ENCODE measurements around the gene CYBB.
"Not testable (repeated sequence)": the region's sequence is repeated elsewhere in the genome, so short reads cannot be mapped to it uniquely, and the experiment has no call there.

CYBB gene

DNA sequence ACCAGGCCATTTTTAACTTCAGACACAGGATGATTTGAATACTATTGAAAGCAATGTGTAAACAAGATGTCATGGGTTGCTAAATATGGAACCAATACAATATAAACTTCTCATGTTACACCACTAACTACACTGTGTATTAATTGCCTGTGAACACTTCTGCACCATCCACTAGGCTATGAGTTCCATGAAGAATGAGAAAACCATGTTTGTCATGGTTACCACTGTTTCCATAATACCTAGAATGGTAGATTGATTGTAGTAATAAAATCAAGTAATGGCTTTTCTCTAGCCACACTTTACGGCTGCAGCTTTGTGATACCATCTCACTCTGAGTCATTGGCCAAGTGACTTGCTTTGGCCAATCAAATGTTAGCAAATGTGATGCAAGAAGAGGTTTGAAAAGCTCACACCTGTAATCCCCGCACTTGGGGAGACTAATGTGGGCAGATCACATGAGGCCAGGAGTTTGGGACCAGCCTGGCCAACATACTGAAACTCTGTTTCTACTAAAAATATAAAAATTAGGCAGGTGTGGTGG, 19.9 kb upstream of the CYBB start:
- H3K36me3 ChIP-seq (ENCODE audit: insufficient read depth, low read depth, low read length), result no peaks in the 10 kb centered on the region
- H3K9me3 ChIP-seq (ENCODE audit: insufficient read depth, low read depth, low read length), result no peaks in the 10 kb centered on the region
- H3K27me3 ChIP-seq (ENCODE audit: insufficient read depth, low read length), result no peaks in the 10 kb centered on the region
- no peak overlapping the region for H3K27ac ChIP-seq (ENCODE audit: low read length)
- no peak overlapping the region for H3K9ac ChIP-seq (ENCODE audit: low read depth, low read length)
- no peaks in the 10 kb centered on the region for H3K4me1 ChIP-seq (ENCODE audit: insufficient read depth, low read length)
- no peak overlapping the region for H3K4me3 ChIP-seq (ENCODE audit: low read length)

DNA sequence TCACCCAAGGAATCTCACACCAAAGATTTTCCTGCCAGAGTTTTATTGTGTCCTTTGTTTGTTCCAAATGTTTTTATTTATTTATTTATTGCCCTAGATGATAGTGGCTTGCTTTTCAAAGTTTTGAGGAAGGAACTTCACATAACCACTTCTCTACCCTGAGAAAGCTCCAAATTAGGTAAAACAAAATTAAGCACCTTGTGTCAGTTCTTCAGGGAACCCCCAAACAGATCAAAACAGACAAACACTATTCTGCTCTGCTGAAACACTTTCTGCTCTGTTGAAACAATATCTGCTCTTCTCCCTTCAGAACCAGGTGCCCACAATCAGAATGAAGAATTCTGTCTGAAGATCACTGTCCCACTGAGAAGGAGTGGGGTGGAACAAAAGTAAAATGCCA, 16.5 kb upstream of the CYBB start:
- no peak overlapping the region for H3K27ac ChIP-seq (ENCODE audit: low read length)
- no peaks in the 10 kb centered on the region for H3K36me3 ChIP-seq (ENCODE audit: insufficient read depth, low read depth, low read length)
- no peaks in the 10 kb centered on the region for H3K9me3 ChIP-seq (ENCODE audit: insufficient read depth, low read depth, low read length)
- H3K4me3 ChIP-seq (ENCODE audit: low read length), result no peak overlapping the region
- H3K27me3 ChIP-seq (ENCODE audit: insufficient read depth, low read length), result no peaks in the 10 kb centered on the region
- H3K4me1 ChIP-seq (ENCODE audit: insufficient read depth, low read length), result no peaks in the 10 kb centered on the region
- H3K9ac ChIP-seq (ENCODE audit: low read depth, low read length), result no peak overlapping the region

DNA sequence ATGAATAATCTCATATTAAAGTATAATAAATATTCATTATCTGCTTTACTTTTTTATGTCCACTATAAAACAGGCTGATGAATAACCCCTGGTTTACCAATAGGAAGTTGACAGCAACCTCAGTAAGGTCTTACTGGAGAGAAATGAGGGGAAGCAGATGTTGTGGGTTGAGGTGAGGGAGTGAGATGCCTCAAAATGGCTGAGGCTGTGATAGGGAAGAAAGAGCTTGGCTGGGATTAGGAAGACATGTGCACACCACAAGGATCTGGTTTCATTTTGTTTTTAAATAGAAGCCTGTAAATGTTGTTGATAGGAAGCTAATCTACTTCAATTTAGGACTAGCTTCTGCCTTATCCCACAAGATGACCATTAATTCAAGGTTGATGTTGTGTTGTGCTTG, 14.4 kb upstream of the CYBB start:
- H3K4me3 ChIP-seq (ENCODE audit: low read length), result no peak overlapping the region
- H3K36me3 ChIP-seq (ENCODE audit: insufficient read depth, low read depth, low read length), result no peaks in the 10 kb centered on the region
- H3K9me3 ChIP-seq (ENCODE audit: insufficient read depth, low read depth, low read length), result no peaks in the 10 kb centered on the region
- H3K9ac ChIP-seq (ENCODE audit: low read depth, low read length), result no peak overlapping the region
- H3K27ac ChIP-seq (ENCODE audit: low read length), result no peak overlapping the region
- H3K27me3 ChIP-seq (ENCODE audit: insufficient read depth, low read length), result no peaks in the 10 kb centered on the region
- H3K4me1 ChIP-seq (ENCODE audit: insufficient read depth, low read length), result no peaks in the 10 kb centered on the region

DNA sequence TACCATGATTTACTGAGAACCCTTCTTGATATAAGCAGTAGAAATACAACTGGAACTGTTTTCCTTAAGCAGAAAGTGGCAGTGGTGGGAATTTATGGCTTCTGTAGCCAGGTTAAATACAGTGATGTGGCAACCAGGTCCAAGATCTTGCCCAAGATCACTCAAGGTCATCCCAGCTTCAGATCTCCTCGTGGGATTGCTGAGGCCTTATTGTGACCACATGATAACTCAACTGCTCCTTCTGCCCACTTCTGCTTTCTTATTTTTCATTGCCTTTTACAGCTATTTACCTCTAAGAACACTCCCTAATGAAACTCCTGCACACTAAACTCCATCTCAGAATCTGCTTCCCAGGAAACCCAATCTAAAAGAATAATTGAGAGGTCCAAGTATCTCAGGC, 12.4 kb upstream of the CYBB start:
- H3K9ac ChIP-seq (ENCODE audit: low read depth, low read length), result no peak overlapping the region

DNA sequence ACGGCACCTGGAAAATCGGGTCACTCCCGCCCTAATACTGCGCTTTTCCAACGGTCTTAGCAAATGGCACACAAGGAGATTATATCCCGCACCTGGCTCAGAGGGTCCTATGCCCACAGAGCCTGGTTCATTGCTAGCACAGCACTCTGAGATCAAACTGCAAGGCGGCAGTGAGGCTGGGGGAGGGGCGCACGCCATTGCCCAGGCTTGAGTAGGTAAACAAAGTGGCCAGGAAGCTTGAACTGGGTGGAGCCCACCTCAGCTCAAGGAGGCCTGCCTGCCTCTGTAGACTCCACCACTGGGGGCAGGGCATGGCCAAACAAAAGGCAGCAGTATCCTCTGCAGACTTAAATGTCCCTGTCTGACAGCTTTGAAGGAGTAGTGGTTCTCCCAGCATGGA, 11.0 kb upstream of the CYBB start:
- not testable (repeated sequence) for H3K27ac ChIP-seq (ENCODE audit: low read length); H3K4me1 ChIP-seq (ENCODE audit: insufficient read depth, low read length); H3K4me3 ChIP-seq (ENCODE audit: low read length); H3K9me3 ChIP-seq (ENCODE audit: insufficient read depth, low read depth, low read length); H3K36me3 ChIP-seq (ENCODE audit: insufficient read depth, low read depth, low read length); H3K9ac ChIP-seq (ENCODE audit: low read depth, low read length); H3K27me3 ChIP-seq (ENCODE audit: insufficient read depth, low read length)

More for the DNA sequence above, 12.4 kb upstream of the CYBB start:
- Histone ChIP-seq H3K27me3 (ENCODE audit: insufficient read depth, low read length) (no peaks in the 10 kb centered on the region), H3K27ac (ENCODE audit: low read length) (no peak overlapping the region), H3K4me1 (ENCODE audit: insufficient read depth, low read length) (no peaks in the 10 kb centered on the region), H3K36me3 (ENCODE audit: insufficient read depth, low read depth, low read length) (no peaks in the 10 kb centered on the region), H3K9me3 (ENCODE audit: insufficient read depth, low read depth, low read length) (no peaks in the 10 kb centered on the region), H3K4me3 (ENCODE audit: low read length) (no peak overlapping the region)

DNA sequence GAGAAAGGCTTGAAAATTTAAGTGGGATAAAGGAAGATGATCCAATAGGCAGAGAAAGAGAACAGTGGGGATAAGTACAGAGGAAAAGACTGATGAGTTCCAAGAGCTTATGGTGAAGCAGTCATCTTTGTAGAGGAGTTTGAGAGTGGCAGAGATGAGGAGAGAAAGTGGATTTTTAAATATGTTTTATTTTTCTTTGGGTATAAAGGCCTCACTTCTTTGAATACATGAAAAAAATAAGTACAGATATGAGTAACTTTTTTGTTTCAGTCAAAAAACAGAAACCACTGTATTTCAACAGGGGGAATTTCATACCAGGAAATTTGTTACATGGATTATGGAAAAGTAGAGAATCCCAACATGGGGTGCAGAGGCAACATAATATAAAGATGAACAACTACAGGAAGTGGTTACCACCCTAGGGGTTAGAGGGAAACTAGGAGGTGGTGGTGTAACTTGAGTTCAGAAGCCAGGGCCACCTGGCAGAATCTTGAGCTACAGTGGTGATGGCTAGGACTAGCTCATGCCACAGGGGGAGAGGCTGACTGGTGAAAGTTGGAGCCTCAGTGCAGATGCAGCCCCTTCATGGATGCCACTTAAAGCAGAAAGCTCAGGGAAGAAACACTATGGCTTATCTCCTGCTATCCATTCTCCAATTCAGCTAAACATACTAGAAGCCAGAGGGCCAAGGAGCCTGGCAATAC, 3.4 kb upstream of the CYBB start:
- Histone ChIP-seq H3K9me3 (ENCODE audit: insufficient read depth, low read depth, low read length) (no peaks in the 10 kb centered on the region), H3K4me3 (ENCODE audit: low read length) (no peak overlapping the region), H3K4me1 (ENCODE audit: insufficient read depth, low read length) (no peaks in the 10 kb centered on the region), H3K27me3 (ENCODE audit: insufficient read depth, low read length) (no peaks in the 10 kb centered on the region), H3K36me3 (ENCODE audit: insufficient read depth, low read depth, low read length) (no peaks in the 10 kb centered on the region), H3K9ac (ENCODE audit: low read depth, low read length) (no peak overlapping the region), H3K27ac (ENCODE audit: low read length) (no peak overlapping the region)

DNA sequence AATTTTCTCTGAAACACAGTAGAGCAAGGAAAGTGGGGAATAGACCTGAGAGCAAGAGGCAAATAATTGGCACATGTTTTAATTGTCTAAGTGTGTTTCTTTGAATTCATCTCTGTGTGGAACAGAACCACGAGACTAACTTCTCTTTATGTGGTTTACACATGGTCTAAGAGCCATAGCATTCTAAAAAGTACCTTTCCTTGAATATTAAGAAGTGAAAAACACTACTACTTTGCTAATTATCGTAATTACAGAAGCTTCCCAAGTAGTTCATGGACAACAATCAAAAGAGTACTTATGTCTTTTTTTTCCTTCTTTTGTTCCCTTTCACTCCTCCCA, 2.9 kb upstream of the CYBB start:
- Histone ChIP-seq H3K27ac (ENCODE audit: low read length) (no peak overlapping the region), H3K4me3 (ENCODE audit: low read length) (no peak overlapping the region), H3K9ac (ENCODE audit: low read depth, low read length) (no peak overlapping the region), H3K36me3 (ENCODE audit: insufficient read depth, low read depth, low read length) (no peaks in the 10 kb centered on the region), H3K4me1 (ENCODE audit: insufficient read depth, low read length) (no peaks in the 10 kb centered on the region), H3K9me3 (ENCODE audit: insufficient read depth, low read depth, low read length) (no peaks in the 10 kb centered on the region), H3K27me3 (ENCODE audit: insufficient read depth, low read length) (no peaks in the 10 kb centered on the region)

DNA sequence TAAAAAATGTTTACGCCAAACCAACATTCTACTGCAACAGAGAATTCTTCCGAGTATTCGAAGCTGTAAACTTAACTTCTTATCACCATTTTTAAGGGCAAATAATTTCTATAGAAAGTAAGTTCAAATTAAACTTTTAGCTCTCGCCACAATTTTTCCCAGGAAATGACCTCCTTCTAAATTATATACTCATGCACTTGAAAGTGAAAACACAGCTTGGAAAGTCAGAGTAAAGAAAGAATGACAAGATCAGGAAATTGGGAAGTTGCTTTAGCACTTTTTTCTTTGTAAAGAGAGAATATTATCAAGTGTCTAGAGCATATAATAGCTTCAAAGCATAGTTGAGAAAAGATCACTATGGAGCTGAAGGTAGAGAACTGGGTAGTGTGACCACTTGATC, 1.2 kb downstream of the CYBB start:
- Histone ChIP-seq H3K27ac (ENCODE audit: low read length) (no peak overlapping the region), H3K4me1 (ENCODE audit: insufficient read depth, low read length) (no peaks in the 10 kb centered on the region), H3K4me3 (ENCODE audit: low read length) (no peak overlapping the region), H3K9ac (ENCODE audit: low read depth, low read length) (no peak overlapping the region), H3K27me3 (ENCODE audit: insufficient read depth, low read length) (no peaks in the 10 kb centered on the region), H3K36me3 (ENCODE audit: insufficient read depth, low read depth, low read length) (no peaks in the 10 kb centered on the region), H3K9me3 (ENCODE audit: insufficient read depth, low read depth, low read length) (no peaks in the 10 kb centered on the region)

DNA sequence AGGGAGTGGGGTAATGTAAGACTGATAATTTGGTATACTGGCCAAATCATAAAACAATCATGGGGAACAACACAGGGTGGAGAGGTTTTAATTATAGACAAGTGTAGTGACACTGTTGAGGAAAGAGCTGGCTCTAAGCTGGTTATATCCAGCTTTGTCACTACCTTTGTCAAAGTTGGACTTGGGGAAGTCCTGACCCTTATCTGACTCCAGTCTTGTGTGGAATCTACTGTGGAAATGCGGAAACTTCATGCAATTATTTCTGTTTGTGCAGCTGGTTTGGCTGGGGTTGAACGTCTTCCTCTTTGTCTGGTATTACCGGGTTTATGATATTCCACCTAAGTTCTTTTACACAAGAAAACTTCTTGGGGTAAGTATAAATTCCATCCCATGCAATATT, 2.0 kb downstream of the CYBB start:
- no peaks in the 10 kb centered on the region for H3K4me1 ChIP-seq (ENCODE audit: insufficient read depth, low read length)
- H3K36me3 ChIP-seq (ENCODE audit: insufficient read depth, low read depth, low read length), result no peaks in the 10 kb centered on the region
- H3K27ac ChIP-seq (ENCODE audit: low read length), result no peak overlapping the region

DNA sequence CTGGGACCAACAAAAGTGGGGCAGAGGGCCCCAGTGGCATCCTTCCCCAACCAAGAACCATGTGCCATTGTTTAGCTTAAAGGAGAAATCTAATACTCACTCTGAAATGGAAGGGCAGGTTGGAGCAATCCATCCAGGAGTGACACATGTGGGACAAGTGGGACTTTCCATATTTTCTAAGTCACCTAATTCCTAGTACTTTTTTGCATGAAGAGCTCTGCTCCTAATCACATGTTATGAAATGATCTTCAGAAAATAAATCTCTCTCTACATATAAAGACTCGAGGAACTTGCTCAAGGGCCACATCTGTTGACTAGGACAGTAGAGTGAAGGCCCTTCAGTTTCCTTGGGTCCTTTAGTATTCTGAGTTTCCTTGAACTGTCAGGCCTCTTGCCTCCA, 2.5 kb downstream of the CYBB start:
- H3K9ac ChIP-seq (ENCODE audit: low read depth, low read length), result no peak overlapping the region
- H3K36me3 ChIP-seq (ENCODE audit: insufficient read depth, low read depth, low read length), result no peaks in the 10 kb centered on the region
- H3K4me1 ChIP-seq (ENCODE audit: insufficient read depth, low read length), result no peaks in the 10 kb centered on the region
- H3K27me3 ChIP-seq (ENCODE audit: insufficient read depth, low read length), result no peaks in the 10 kb centered on the region
- H3K9me3 ChIP-seq (ENCODE audit: insufficient read depth, low read depth, low read length), result no peaks in the 10 kb centered on the region
- no peak overlapping the region for H3K27ac ChIP-seq (ENCODE audit: low read length)
- no peak overlapping the region for H3K4me3 ChIP-seq (ENCODE audit: low read length)

More for the DNA sequence above, 2.0 kb downstream of the CYBB start:
- Histone ChIP-seq H3K9ac (ENCODE audit: low read depth, low read length) (no peak overlapping the region), H3K9me3 (ENCODE audit: insufficient read depth, low read depth, low read length) (no peaks in the 10 kb centered on the region), H3K27me3 (ENCODE audit: insufficient read depth, low read length) (no peaks in the 10 kb centered on the region), H3K4me3 (ENCODE audit: low read length) (no peak overlapping the region)

DNA sequence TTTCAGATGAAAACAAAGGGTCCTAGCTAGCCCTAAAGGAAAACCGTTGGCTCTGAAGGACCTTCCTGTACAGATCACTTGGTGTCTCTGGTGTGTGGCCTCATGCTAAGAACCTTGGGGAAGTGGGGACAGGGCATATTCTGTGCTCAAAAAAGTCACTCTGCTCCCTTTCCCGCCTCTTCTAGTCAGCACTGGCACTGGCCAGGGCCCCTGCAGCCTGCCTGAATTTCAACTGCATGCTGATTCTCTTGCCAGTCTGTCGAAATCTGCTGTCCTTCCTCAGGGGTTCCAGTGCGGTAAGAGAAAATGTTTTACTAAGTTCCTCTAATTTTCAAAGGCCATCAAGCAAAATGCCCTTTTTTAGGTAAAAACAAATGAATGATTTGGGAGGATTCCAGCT, 3.4 kb downstream of the CYBB start:
- Histone ChIP-seq H3K9ac (ENCODE audit: low read depth, low read length) (no peak overlapping the region), H3K4me3 (ENCODE audit: low read length) (no peak overlapping the region), H3K36me3 (ENCODE audit: insufficient read depth, low read depth, low read length) (no peaks in the 10 kb centered on the region), H3K27ac (ENCODE audit: low read length) (no peak overlapping the region), H3K4me1 (ENCODE audit: insufficient read depth, low read length) (no peaks in the 10 kb centered on the region), H3K9me3 (ENCODE audit: insufficient read depth, low read depth, low read length) (no peaks in the 10 kb centered on the region), H3K27me3 (ENCODE audit: insufficient read depth, low read length) (no peaks in the 10 kb centered on the region)

DNA sequence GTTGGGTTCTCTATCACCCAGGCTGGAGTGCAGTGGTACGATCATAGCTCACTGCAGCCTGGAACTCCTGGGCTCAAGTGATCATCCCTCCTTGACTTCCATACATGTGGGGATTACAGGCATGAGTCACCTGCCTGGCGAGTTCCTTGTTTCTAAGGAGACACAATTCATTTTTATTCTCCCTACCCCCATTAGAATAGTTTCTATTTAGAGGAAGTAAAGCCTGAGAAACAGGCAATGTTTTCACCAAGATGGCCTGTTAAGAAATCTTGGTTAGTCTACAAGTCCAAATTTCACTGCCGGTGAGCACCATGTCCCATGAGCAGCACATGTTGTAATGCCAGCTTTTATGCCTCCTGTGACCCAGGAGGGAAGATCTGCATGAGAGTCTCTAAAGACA, 5.7 kb downstream of the CYBB start:
- Histone ChIP-seq H3K9ac (ENCODE audit: low read depth, low read length) (no peak overlapping the region), H3K27ac (ENCODE audit: low read length) (no peak overlapping the region), H3K4me1 (ENCODE audit: insufficient read depth, low read length) (no peaks in the 10 kb centered on the region), H3K36me3 (ENCODE audit: insufficient read depth, low read depth, low read length) (no peaks in the 10 kb centered on the region), H3K27me3 (ENCODE audit: insufficient read depth, low read length) (no peaks in the 10 kb centered on the region), H3K9me3 (ENCODE audit: insufficient read depth, low read depth, low read length) (no peaks in the 10 kb centered on the region), H3K4me3 (ENCODE audit: low read length) (no peak overlapping the region)

Data from iPS-20b (cell line).